CD8-positive, alpha-beta memory T cell (primary cell): ENCODE results near the gene EP300. TPM values are rescaled to one million over a fixed set of nuclear protein-coding genes. Genes with fewer than 3 reads are reported as not detected.
A peak's percentile ranks its signal among the peaks of the same experiment; 100 is the strongest.

Experiments
- CTCF ChIA-PET: fragments of 350-600 bp; sonication (Branson Sonifier 250); formaldehyde crosslinking; loops from one replicate; lab custom pipeline; 2021; ENCODE audit warnings: antibody characterized with exemption; lab: Charles Lee
- POLR2A ChIA-PET: fragments of 350-600 bp; sonication (Branson Sonifier 250); formaldehyde crosslinking; loops from one replicate; lab custom pipeline; 2021; ENCODE audit warnings: antibody characterized with exemption; lab: Charles Lee
- DNase-seq, 5 donors: peaks; one replicate each; pipeline versions ENCODE4 v3.0.0 to v3.0.0-alpha.2; 2020 to 2022; ENCODE audit warnings: mixed read lengths in 1 of 5
- H3K27ac ChIP-seq: one replicate; pipeline ENCODE4 v1.7.0; 2013; ENCODE audit warnings: low read depth, mild to moderate bottlenecking, low read length, moderate library complexity
- H3K27me3 ChIP-seq: 2 replicates; pipeline ENCODE4 v1.7.0; 2013; ENCODE audit warnings: low read length, mild to moderate bottlenecking; ENCODE audit not compliant: insufficient read depth, poor library complexity, severe bottlenecking
- H3K36me3 ChIP-seq: 2 replicates; pipeline ENCODE4 v1.7.0; 2013; ENCODE audit warnings: mild to moderate bottlenecking, low read length, moderate library complexity; ENCODE audit not compliant: insufficient read depth
- H3K4me1 ChIP-seq: 2 replicates; pipeline ENCODE4 v1.7.0; 2013; ENCODE audit warnings: mild to moderate bottlenecking, low read length, moderate library complexity; ENCODE audit not compliant: insufficient read depth
- H3K4me3 ChIP-seq: 2 replicates; pipeline ENCODE4 v1.7.0; 2013; ENCODE audit warnings: mild to moderate bottlenecking, low read length
- H3K9me3 ChIP-seq: 2 replicates; pipeline ENCODE4 v1.7.0; 2013; ENCODE audit warnings: mild to moderate bottlenecking, low read length
- H3K27ac Mint-ChIP-seq, 8 donors: one replicate each; pipeline ENCODE4 v1.8.0; 2020 to 2021; ENCODE audit warnings: mixed read lengths in 8 of 8, mild to moderate bottlenecking in 6 of 8, inconsistent platforms in 3 of 8, moderate library complexity in 3 of 8
- H3K27me3 Mint-ChIP-seq, 2 donors: one replicate each; pipeline ENCODE4 v1.8.0; 2020 to 2021; ENCODE audit warnings: mixed read lengths in 2 of 2, mild to moderate bottlenecking in 1 of 2, moderate library complexity in 1 of 2
- H3K36me3 Mint-ChIP-seq, 3 donors: one replicate each; pipeline ENCODE4 v1.8.0; 2020 to 2021; ENCODE audit warnings: mixed read lengths in 3 of 3, inconsistent platforms in 1 of 3, mild to moderate bottlenecking in 1 of 3
- H3K4me1 Mint-ChIP-seq, 3 donors: one replicate each; pipeline ENCODE4 v1.8.0; 2020 to 2021; ENCODE audit warnings: mixed read lengths in 3 of 3, inconsistent platforms in 1 of 3, mild to moderate bottlenecking in 1 of 3
- H3K4me3 Mint-ChIP-seq, 7 donors: one replicate each; pipeline ENCODE4 v1.8.0; 2020 to 2021; ENCODE audit warnings: mixed read lengths in 7 of 7, mild to moderate bottlenecking in 6 of 7, moderate library complexity in 4 of 7, inconsistent platforms in 2 of 7
- H3K9me3 Mint-ChIP-seq, 5 donors: one replicate each; pipeline ENCODE4 v1.8.0; 2020 to 2022; ENCODE audit warnings: mixed read lengths in 5 of 5, mild to moderate bottlenecking in 3 of 5, moderate library complexity in 2 of 5, inconsistent platforms in 1 of 5
- polyA plus RNA-seq: library from polyadenylated mRNA; unstranded; fragments of 300-500 nt; fragmentation: Illumina TruSeq; gene quantifications from one replicate; pipeline ENCODE4 v1.2.3, GENCODE V29; 2021
- total RNA-seq, 2 experiments: library from RNA; stranded (reverse); gene quantifications; one replicate each; pipeline ENCODE4 v1.2.3, GENCODE V29; 2021

EP300 gene
- total and polyA plus RNA-seq, 3 experiments from 2014 or later: 24.4 to 56.7 (median 52.0) TPM

GRCh38 chr22:41110968-41111367, 18.6 kb downstream of the EP300 start:
- peak overlapping the region in 2 of 8 donors; percentile 9 to 48 for H3K27ac Mint-ChIP-seq
- H3K4me1 Mint-ChIP-seq: peaks cover 54 to 83% (median 77%) of the 10 kb centered on the region in 3 donors
- Histone ChIP-seq H3K36me3 (no peaks in the 10 kb centered on the region), H3K9me3 (no peaks in the 10 kb centered on the region), H3K27me3 (no peaks in the 10 kb centered on the region), H3K4me1 (peaks cover 28% of the 10 kb centered on the region), H3K27ac (no peak overlapping the region), H3K4me3 (no peak overlapping the region)
- DNase-seq: no peak
- ChIA-PET CTCF (no interaction called here), POLR2A (no interaction called here)
- peaks cover 0 to 33% (median 8%) of the 10 kb centered on the region in 3 donors for H3K36me3 Mint-ChIP-seq
- H3K4me3 Mint-ChIP-seq: no peak overlapping the region
- no peaks in the 10 kb centered on the region for H3K9me3 Mint-ChIP-seq
- H3K27me3 Mint-ChIP-seq: no peaks in the 10 kb centered on the region

DNA sequence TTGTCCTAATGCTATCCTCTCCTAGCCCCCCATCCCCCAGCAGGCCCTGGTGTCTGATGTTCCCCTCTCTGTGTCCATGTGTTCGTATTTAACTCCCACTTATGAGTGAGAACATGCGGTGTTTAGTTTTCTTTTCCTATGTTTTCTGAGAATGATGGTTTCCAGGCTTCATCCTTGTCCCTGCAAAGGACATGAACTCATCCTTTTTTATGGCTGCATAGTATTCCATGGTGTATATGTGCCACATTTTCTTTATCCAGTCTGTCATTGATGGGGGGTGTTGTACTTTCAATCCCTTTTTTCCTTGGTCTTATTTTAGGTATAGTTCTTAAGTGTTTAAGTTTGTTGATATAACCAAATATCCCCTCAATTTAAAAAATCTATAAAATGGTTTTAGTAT, 23.9 kb downstream of the EP300 start:
- no peaks in the 10 kb centered on the region for H3K27me3 ChIP-seq
- H3K27ac ChIP-seq: no peak overlapping the region
- H3K36me3 Mint-ChIP-seq: peaks cover 5 to 60% (median 15%) of the 10 kb centered on the region in 3 donors
- no peaks in the 10 kb centered on the region for H3K9me3 ChIP-seq
- H3K4me1 Mint-ChIP-seq: peaks cover 47 to 86% (median 82%) of the 10 kb centered on the region in 3 donors
- CTCF ChIA-PET: no interaction called here
- peaks cover 17% of the 10 kb centered on the region for H3K36me3 ChIP-seq
- no peak overlapping the region for H3K4me3 Mint-ChIP-seq
- H3K27me3 Mint-ChIP-seq: no peaks in the 10 kb centered on the region
- H3K4me3 ChIP-seq: no peak overlapping the region
- POLR2A ChIA-PET: no interaction called here
- peak overlapping the region in 1 of 8 donors; percentile 66 for H3K27ac Mint-ChIP-seq
- peaks cover 23% of the 10 kb centered on the region for H3K4me1 ChIP-seq
- H3K9me3 Mint-ChIP-seq: no peaks in the 10 kb centered on the region
- no peak for DNase-seq

- DNase-seq: no peak
- H3K4me3 ChIP-seq: no peak overlapping the region
- H3K36me3 Mint-ChIP-seq: peaks cover 5 to 65% (median 19%) of the 10 kb centered on the region in 3 donors
- H3K27ac Mint-ChIP-seq: peak overlapping the region in 3 of 8 donors; percentile 1 to 69 (median 18)
- H3K27me3 ChIP-seq: no peaks in the 10 kb centered on the region
- peaks cover 23% of the 10 kb centered on the region for H3K4me1 ChIP-seq
- peaks cover 51 to 91% (median 87%) of the 10 kb centered on the region in 3 donors for H3K4me1 Mint-ChIP-seq
- peaks cover 17% of the 10 kb centered on the region for H3K36me3 ChIP-seq
- ChIA-PET POLR2A (interaction anchor here (0.5 kb wide), 1 partner anchor 156 kb away, joined by 5 read pairs; no protein-coding TSS in a partner anchor), CTCF (no interaction called here)
- H3K27ac ChIP-seq: no peak overlapping the region
- no peak overlapping the region for H3K4me3 Mint-ChIP-seq
- no peaks in the 10 kb centered on the region for H3K27me3 Mint-ChIP-seq
- H3K9me3 Mint-ChIP-seq: no peaks in the 10 kb centered on the region
- no peaks in the 10 kb centered on the region for H3K9me3 ChIP-seq
Observed at GRCh38 chr22:41117127-41117965, 25.0 kb downstream of the EP300 start.

- Histone ChIP-seq H3K27me3 (no peaks in the 10 kb centered on the region), H3K9me3 (no peaks in the 10 kb centered on the region), H3K27ac (no peak overlapping the region), H3K4me3 (no peak overlapping the region), H3K4me1 (peaks cover 5% of the 10 kb centered on the region), H3K36me3 (peaks cover 23% of the 10 kb centered on the region)
- H3K27ac Mint-ChIP-seq: peak overlapping the region in 6 of 8 donors; percentile 38 to 77 (median 58)
- ChIA-PET POLR2A (no interaction called here), CTCF (no interaction called here)
- H3K36me3 Mint-ChIP-seq: peaks cover 3 to 74% (median 18%) of the 10 kb centered on the region in 3 donors
- peak overlapping the region in 1 of 7 donors; percentile 25 for H3K4me3 Mint-ChIP-seq
- no peak for DNase-seq
- no peaks in the 10 kb centered on the region for H3K27me3 Mint-ChIP-seq
- H3K9me3 Mint-ChIP-seq: no peaks in the 10 kb centered on the region
- H3K4me1 Mint-ChIP-seq: peaks cover 34 to 54% (median 51%) of the 10 kb centered on the region in 3 donors
Observed at GRCh38 chr22:41123151-41123550, 30.8 kb downstream of the EP300 start.

DNA sequence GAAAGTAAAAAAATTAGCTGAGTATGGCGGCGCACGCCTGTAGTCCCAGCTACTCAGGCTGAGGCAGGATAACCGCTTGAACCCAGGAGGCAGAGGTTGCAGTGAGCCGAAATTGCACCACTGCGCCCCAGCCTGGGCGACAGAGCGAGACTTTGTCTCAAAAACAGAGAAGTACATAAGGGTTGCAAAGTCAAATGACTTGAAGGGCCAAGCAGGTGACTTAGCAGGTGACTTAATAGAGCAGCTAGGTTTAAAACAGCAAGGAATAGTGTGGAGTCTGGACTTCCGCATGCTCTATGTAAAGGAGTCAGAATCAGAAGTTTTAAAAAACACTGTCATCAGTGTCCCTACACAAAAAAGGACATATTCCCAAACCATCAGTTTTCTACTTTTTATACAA, 31.7 kb downstream of the EP300 start:
- no peak overlapping the region for H3K4me3 Mint-ChIP-seq
- no peaks in the 10 kb centered on the region for H3K9me3 Mint-ChIP-seq
- H3K27ac Mint-ChIP-seq: peak overlapping the region in 1 of 8 donors; percentile 81
- H3K4me3 ChIP-seq: no peak overlapping the region
- no peaks in the 10 kb centered on the region for H3K9me3 ChIP-seq
- peaks cover 3 to 76% (median 16%) of the 10 kb centered on the region in 3 donors for H3K36me3 Mint-ChIP-seq
- no peaks in the 10 kb centered on the region for H3K27me3 ChIP-seq
- no peaks in the 10 kb centered on the region for H3K27me3 Mint-ChIP-seq
- H3K27ac ChIP-seq: no peak overlapping the region
- POLR2A ChIA-PET: interaction anchor here (0.7 kb wide), 1 partner anchor 14 kb away, joined by 4 read pairs; no protein-coding TSS in a partner anchor
- peaks cover 5% of the 10 kb centered on the region for H3K4me1 ChIP-seq
- CTCF ChIA-PET: no interaction called here
- no peak for DNase-seq
- H3K4me1 Mint-ChIP-seq: peaks cover 31 to 49% (median 46%) of the 10 kb centered on the region in 3 donors
- peaks cover 21% of the 10 kb centered on the region for H3K36me3 ChIP-seq

DNA sequence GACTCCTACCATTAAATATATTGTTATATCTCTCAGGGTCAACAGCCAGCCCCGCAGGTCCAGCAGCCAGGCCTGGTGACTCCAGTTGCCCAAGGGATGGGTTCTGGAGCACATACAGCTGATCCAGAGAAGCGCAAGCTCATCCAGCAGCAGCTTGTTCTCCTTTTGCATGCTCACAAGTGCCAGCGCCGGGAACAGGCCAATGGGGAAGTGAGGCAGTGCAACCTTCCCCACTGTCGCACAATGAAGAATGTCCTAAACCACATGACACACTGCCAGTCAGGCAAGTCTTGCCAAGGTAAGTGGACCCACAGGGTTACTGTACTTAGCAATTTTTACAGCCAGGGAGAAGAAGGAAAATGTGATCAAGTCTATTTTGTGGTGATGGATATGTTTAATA, 35.1 kb downstream of the EP300 start:
- Mint-ChIP-seq H3K9me3 (no peaks in the 10 kb centered on the region), H3K4me3 (no peak overlapping the region), H3K27ac (peak overlapping the region in 1 of 8 donors; percentile 17), H3K27me3 (no peaks in the 10 kb centered on the region), H3K4me1 (peaks cover 11 to 18% (median 12%) of the 10 kb centered on the region in 3 donors), H3K36me3 (peaks cover 3 to 80% (median 18%) of the 10 kb centered on the region in 3 donors)
- POLR2A ChIA-PET: no interaction called here
- H3K9me3 ChIP-seq: no peaks in the 10 kb centered on the region
- peaks cover 45% of the 10 kb centered on the region for H3K36me3 ChIP-seq
- CTCF ChIA-PET: interaction anchor here (1.4 kb wide), 1 partner anchor 205 kb away, joined by 4 read pairs; no protein-coding TSS in a partner anchor
- no peak overlapping the region for H3K27ac ChIP-seq
- H3K27me3 ChIP-seq: no peaks in the 10 kb centered on the region
- no peak overlapping the region for H3K4me3 ChIP-seq
- no peaks in the 10 kb centered on the region for H3K4me1 ChIP-seq
- no peak for DNase-seq

DNA sequence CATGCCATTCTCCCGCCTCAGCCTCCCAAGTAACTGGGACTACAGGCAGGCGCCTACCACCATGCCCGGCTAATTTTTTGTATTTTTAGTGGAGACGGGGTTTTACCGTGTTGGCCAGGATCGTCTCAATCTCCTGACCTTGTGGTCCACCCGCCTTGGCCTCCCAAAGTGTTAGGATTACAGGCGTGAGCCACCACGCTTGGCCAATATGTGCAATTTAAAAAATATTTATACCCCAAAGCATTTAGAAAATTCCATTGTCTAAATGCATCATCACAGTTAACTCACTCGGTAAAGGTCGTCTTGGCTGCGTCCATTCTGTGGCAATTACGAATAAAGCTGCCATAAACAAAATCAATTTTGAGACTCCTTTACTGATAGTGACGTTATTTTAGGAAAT, 36.2 kb downstream of the EP300 start:
- H3K9me3 Mint-ChIP-seq: no peaks in the 10 kb centered on the region
- H3K27ac ChIP-seq: no peak overlapping the region
- H3K4me3 ChIP-seq: no peak overlapping the region
- H3K4me3 Mint-ChIP-seq: no peak overlapping the region
- H3K36me3 ChIP-seq: peaks cover 45% of the 10 kb centered on the region
- peaks cover 4 to 14% (median 7%) of the 10 kb centered on the region in 3 donors for H3K4me1 Mint-ChIP-seq
- ChIA-PET CTCF (no interaction called here), POLR2A (no interaction called here)
- no peaks in the 10 kb centered on the region for H3K4me1 ChIP-seq
- peaks cover 3 to 85% (median 18%) of the 10 kb centered on the region in 3 donors for H3K36me3 Mint-ChIP-seq
- no peaks in the 10 kb centered on the region for H3K27me3 ChIP-seq
- no peaks in the 10 kb centered on the region for H3K9me3 ChIP-seq
- no peak overlapping the region for H3K27ac Mint-ChIP-seq
- no peak for DNase-seq
- no peaks in the 10 kb centered on the region for H3K27me3 Mint-ChIP-seq

DNA sequence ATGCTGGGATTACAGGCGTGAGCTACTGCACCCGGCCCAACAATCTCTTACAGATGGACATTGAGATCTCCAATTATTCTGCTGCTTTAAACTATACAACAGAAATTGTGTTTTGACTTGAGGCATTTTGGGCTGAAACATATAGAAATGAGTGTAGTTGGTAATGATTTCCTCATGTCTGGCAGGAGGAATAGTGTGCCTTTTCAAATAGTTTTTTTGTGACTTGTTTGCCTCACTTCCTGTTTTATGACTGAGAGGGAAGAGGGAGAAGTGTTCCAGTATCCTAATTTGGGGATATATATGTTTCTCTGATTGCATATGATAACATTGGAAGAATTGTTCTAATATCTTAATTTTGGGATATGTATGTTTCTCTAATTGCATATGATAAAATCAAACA, 40.2 kb downstream of the EP300 start:
- no peak for DNase-seq
- no peak overlapping the region for H3K27ac ChIP-seq
- H3K27me3 ChIP-seq: no peaks in the 10 kb centered on the region
- H3K4me3 ChIP-seq: no peak overlapping the region
- CTCF ChIA-PET: interaction anchor here (1.7 kb wide), 1 partner anchor 210 kb away, joined by 6 read pairs; no protein-coding TSS in a partner anchor
- POLR2A ChIA-PET: interaction anchor here (0.6 kb wide), 1 partner anchor 8 kb away, joined by 4 read pairs; no protein-coding TSS in a partner anchor
- no peaks in the 10 kb centered on the region for H3K27me3 Mint-ChIP-seq
- H3K9me3 Mint-ChIP-seq: no peaks in the 10 kb centered on the region
- peaks cover 3 to 93% (median 16%) of the 10 kb centered on the region in 3 donors for H3K36me3 Mint-ChIP-seq
- H3K4me1 ChIP-seq: no peaks in the 10 kb centered on the region
- peaks cover 7 to 16% (median 15%) of the 10 kb centered on the region in 3 donors for H3K4me1 Mint-ChIP-seq
- H3K9me3 ChIP-seq: no peaks in the 10 kb centered on the region
- peaks cover 57% of the 10 kb centered on the region for H3K36me3 ChIP-seq
- no peak overlapping the region for H3K4me3 Mint-ChIP-seq
- peak overlapping the region in 1 of 8 donors; percentile 22 for H3K27ac Mint-ChIP-seq
